ENCODE data around the gene RNF152.

RNF152 gene

DNA sequence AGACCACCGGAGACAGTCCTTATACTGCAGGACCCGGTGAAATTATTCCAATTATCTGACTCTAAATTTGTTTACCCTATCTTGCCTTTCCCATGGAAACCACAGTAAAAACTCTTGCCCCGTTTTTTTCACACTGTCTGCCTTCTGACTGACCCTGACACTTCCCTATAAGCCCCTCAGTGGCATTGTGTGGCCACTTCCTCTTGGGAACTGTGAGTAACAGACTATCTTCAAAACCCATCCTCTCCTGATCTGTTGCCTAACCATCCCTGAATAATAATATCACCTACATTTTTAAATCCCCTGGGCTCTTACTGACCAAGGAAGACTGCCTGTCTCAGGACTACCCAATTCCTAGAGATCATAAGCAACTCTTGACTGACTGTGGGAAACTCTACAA, 42.6 kb upstream of the RNF152 start:
- no peaks in the 10 kb centered on the region for H3F3A ChIP-seq (ENCODE audit: insufficient read depth, low read length)

DNA sequence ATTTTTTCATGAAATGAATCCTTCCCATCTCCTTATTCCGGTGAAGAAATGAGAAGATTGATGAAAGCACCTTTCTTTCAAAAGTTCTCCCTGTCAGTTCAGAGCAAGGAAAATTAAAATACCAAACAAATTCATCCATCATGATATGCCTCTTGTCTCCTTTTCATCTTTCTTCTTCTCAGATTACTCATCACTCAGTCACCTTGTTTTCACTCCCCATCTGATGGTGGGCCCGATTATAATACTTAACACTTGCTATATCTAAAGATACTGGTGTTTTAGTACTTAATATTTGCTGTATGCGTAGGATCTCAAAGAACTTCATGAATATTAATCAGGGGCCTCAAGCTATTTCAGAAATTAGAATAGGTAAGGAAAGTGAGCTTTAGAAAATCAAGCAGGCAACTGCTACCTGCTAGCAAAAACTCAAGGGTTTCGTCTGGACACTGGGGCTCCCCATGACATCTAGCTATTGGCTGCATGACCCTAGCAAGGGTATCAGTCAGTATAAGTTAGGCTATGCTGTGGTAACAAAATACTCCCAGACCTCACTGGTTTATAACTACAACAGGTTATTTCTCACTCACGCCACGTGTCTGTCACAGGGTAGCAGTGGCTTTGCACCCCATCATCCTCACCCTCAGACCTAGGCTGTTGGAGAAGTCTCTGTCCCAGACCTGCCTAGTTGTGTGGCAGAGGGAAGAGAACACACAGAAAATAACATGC, 39.0 kb upstream of the RNF152 start:
- no peak for TF ChIP-seq EZH2 (IDR thresholded peaks at IDR 0.05; ENCODE audit: borderline replicate concordance, low read length)
- TF ChIP-seq CTCF (IDR thresholded peaks at IDR 0.05; ENCODE audit: low read length), result no peak
- Histone ChIP-seq H3K79me2 (ENCODE audit: insufficient read depth, low read length) (no peaks in the 10 kb centered on the region), H3K4me2 (ENCODE audit: low read length) (no peak overlapping the region), H3K36me3 (ENCODE audit: insufficient read depth, low read length) (no peaks in the 10 kb centered on the region), H3K27ac (ENCODE audit: low read depth, low read length, poor library complexity, severe bottlenecking) (no peak overlapping the region), H3K27me3 (ENCODE audit: insufficient read depth, low read length) (0 out of 2 replicates have a peak, but pooled peaks cover 3% of the 10 kb centered on the region), H3K9ac (ENCODE audit: low read length) (no peak overlapping the region), H3K9me3 (ENCODE audit: low read length) (no peaks in the 10 kb centered on the region), H3K4me1 (ENCODE audit: insufficient read depth, low read length, severe bottlenecking) (no peaks in the 10 kb centered on the region), H2AFZ (ENCODE audit: low read length) (no peak overlapping the region), H3K9me2 (ENCODE audit: low read depth, low read length) (no peaks in the 10 kb centered on the region), H4K20me1 (ENCODE audit: insufficient read depth, low read length) (no peaks in the 10 kb centered on the region), H3F3A (ENCODE audit: insufficient read depth, low read length) (no peaks in the 10 kb centered on the region), H3K4me3 (ENCODE audit: low read depth, low read length, poor library complexity, severe bottlenecking) (no peak overlapping the region)

More for the DNA sequence above, 42.6 kb upstream of the RNF152 start:
- no peaks in the 10 kb centered on the region for H4K20me1 ChIP-seq (ENCODE audit: insufficient read depth, low read length)
- H3K36me3 ChIP-seq (ENCODE audit: insufficient read depth, low read length), result no peaks in the 10 kb centered on the region
- H2AFZ ChIP-seq (ENCODE audit: low read length), result no peak overlapping the region
- no peaks in the 10 kb centered on the region for H3K79me2 ChIP-seq (ENCODE audit: insufficient read depth, low read length)
- TF ChIP-seq EZH2 (IDR thresholded peaks at IDR 0.05; ENCODE audit: borderline replicate concordance, low read length) (no peak), CTCF (IDR thresholded peaks at IDR 0.05; ENCODE audit: low read length) (no peak)
- no peak overlapping the region for H3K9ac ChIP-seq (ENCODE audit: low read length)
- no peaks in the 10 kb centered on the region for H3K9me2 ChIP-seq (ENCODE audit: low read depth, low read length)
- no peaks in the 10 kb centered on the region for H3K4me1 ChIP-seq (ENCODE audit: insufficient read depth, low read length, severe bottlenecking)
- no peak overlapping the region for H3K4me2 ChIP-seq (ENCODE audit: low read length)
- H3K4me3 ChIP-seq (ENCODE audit: low read depth, low read length, poor library complexity, severe bottlenecking), result no peak overlapping the region
- no peaks in the 10 kb centered on the region for H3K9me3 ChIP-seq (ENCODE audit: low read length)
- 0 out of 2 replicates have a peak, but pooled peaks cover 3% of the 10 kb centered on the region for H3K27me3 ChIP-seq (ENCODE audit: insufficient read depth, low read length)
- no peak overlapping the region for H3K27ac ChIP-seq (ENCODE audit: low read depth, low read length, poor library complexity, severe bottlenecking)

DNA sequence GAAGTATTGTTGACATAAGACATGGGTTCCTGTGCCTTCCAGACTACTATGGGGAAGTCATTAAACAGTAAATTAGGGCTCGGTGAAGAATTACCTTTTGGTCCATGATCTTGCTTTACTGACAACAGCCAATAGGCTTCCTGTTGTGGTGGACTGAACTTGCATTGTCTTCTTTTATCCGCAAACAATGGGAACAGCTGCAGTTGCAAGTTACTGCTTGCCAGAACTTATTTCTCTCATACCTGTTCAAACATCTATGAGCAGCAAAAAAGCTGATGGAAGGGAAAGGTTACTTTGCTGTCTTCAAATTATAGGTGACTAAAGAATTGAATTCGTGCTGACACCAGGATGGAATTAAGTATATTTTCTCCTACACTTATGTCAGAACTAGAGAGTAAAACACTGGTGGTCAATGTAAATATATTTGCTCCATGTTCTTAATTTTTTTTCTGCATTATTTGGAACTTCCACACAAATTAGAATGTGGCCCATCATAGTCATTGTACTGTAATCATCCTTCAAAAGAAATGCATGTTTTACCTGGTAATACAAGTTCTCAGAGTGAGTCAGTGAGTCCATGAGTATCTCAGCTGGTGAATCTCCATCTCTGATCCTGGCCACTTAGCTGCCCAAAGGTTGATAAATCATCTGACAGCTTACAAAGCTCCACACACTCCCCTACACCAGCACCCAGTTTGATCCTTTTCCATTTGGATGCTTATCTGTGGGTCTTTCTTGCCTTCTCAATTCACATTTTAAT, 37.3 kb upstream of the RNF152 start:
- H3K36me3 ChIP-seq (ENCODE audit: insufficient read depth, low read length), result no peaks in the 10 kb centered on the region
- H2AFZ ChIP-seq (ENCODE audit: low read length), result no peak overlapping the region
- H3F3A ChIP-seq (ENCODE audit: insufficient read depth, low read length), result no peaks in the 10 kb centered on the region
- H3K4me3 ChIP-seq (ENCODE audit: low read depth, low read length, poor library complexity, severe bottlenecking), result no peak overlapping the region
- no peak overlapping the region for H3K9ac ChIP-seq (ENCODE audit: low read length)
- H3K4me2 ChIP-seq (ENCODE audit: low read length), result no peak overlapping the region
- no peaks in the 10 kb centered on the region for H4K20me1 ChIP-seq (ENCODE audit: insufficient read depth, low read length)
- H3K9me2 ChIP-seq (ENCODE audit: low read depth, low read length), result no peaks in the 10 kb centered on the region
- H3K79me2 ChIP-seq (ENCODE audit: insufficient read depth, low read length), result no peaks in the 10 kb centered on the region
- H3K27ac ChIP-seq (ENCODE audit: low read depth, low read length, poor library complexity, severe bottlenecking), result no peak overlapping the region
- TF ChIP-seq CTCF (IDR thresholded peaks at IDR 0.05; ENCODE audit: low read length) (no peak), EZH2 (IDR thresholded peaks at IDR 0.05; ENCODE audit: borderline replicate concordance, low read length) (no peak)
- H3K27me3 ChIP-seq (ENCODE audit: insufficient read depth, low read length), result 0 out of 2 replicates have a peak, but pooled peaks cover 3% of the 10 kb centered on the region
- no peaks in the 10 kb centered on the region for H3K9me3 ChIP-seq (ENCODE audit: low read length)
- no peaks in the 10 kb centered on the region for H3K4me1 ChIP-seq (ENCODE audit: insufficient read depth, low read length, severe bottlenecking)
